CD4-positive, alpha-beta T cell treated with Interleukin-17A for 4 hours (primary cell): ENCODE results near the gene RAD18.

Experiments used
- DNase-seq: peaks from one replicate; pipeline ENCODE4 v3.0.0-alpha.2; 2020; ENCODE audit warnings: mixed read lengths

The RAD18 gene

GRCh38 chr3:8963137-8963853 lies at the start of gene RAD18:
TSS of gene RAD18 (minus strand) at chr3:8963472. CDS start at chr3:8963385, 87 bp downstream.
- peak; percentile 95 for DNase-seq

- no peak for DNase-seq
Observed at GRCh38 chr3:9012521-9012920, 49.2 kb upstream of the RAD18 start.

- DNase-seq = no peak
Observed at GRCh38 chr3:9009976-9010545, 46.8 kb upstream of the RAD18 start.

GRCh38 chr3:9008550-9009255 lies 45.4 kb upstream of the RAD18 start:
- DNase-seq = no peak

- DNase-seq = no peak
Observed at GRCh38 chr3:9007928-9008327, 44.7 kb upstream of the RAD18 start.

GRCh38 chr3:9007213-9007612 lies 43.9 kb upstream of the RAD18 start:
- DNase-seq = no peak

- DNase-seq = no peak
Observed at GRCh38 chr3:9000041-9000440, 36.8 kb upstream of the RAD18 start.

- DNase-seq = no peak
Observed at GRCh38 chr3:8997151-8997550, 33.9 kb upstream of the RAD18 start.

- DNase-seq = no peak
Observed at GRCh38 chr3:8996681-8997121, 33.4 kb upstream of the RAD18 start.

GRCh38 chr3:8996216-8996615 lies 32.9 kb upstream of the RAD18 start:
- no peak for DNase-seq

- DNase-seq = no peak
Observed at GRCh38 chr3:8994226-8994625, 31.0 kb upstream of the RAD18 start.

- no peak for DNase-seq
Observed at GRCh38 chr3:8993331-8993730, 30.1 kb upstream of the RAD18 start.

GRCh38 chr3:8992854-8993253 lies 29.6 kb upstream of the RAD18 start:
- DNase-seq = no peak

GRCh38 chr3:8992199-8992598 lies 28.9 kb upstream of the RAD18 start:
- DNase-seq = no peak

GRCh38 chr3:8990266-8991215 lies 27.3 kb upstream of the RAD18 start:
- no peak for DNase-seq

- no peak for DNase-seq
Observed at GRCh38 chr3:8988791-8989558, 25.7 kb upstream of the RAD18 start.

GRCh38 chr3:8988384-8988655 lies 25.0 kb upstream of the RAD18 start:
- DNase-seq = no peak

GRCh38 chr3:8987645-8988383 lies 24.5 kb upstream of the RAD18 start:
- DNase-seq = peak; percentile 64

GRCh38 chr3:8987226-8987625 lies 24.0 kb upstream of the RAD18 start:
- DNase-seq = no peak

GRCh38 chr3:8986741-8987140 lies 23.5 kb upstream of the RAD18 start:
- DNase-seq = no peak

- DNase-seq = no peak
Observed at GRCh38 chr3:8985876-8986275, 22.6 kb upstream of the RAD18 start.

GRCh38 chr3:8985411-8985831 lies 22.1 kb upstream of the RAD18 start:
- no peak for DNase-seq
